CD4-positive, alpha-beta T cell treated with Interferon gamma for 1 hour (primary cell): ENCODE measurements around the gene FRAT2.
A peak's percentile ranks its signal among the peaks of the same experiment; 100 is the strongest.
"Not testable (repeated sequence)": the region's sequence is repeated elsewhere in the genome, so short reads cannot be mapped to it uniquely, and the experiment has no call there.

ENCODE experiments used
- DNase-seq: peaks from one replicate; pipeline ENCODE4 v3.0.0-alpha.2; 2020

Gene FRAT2

DNA sequence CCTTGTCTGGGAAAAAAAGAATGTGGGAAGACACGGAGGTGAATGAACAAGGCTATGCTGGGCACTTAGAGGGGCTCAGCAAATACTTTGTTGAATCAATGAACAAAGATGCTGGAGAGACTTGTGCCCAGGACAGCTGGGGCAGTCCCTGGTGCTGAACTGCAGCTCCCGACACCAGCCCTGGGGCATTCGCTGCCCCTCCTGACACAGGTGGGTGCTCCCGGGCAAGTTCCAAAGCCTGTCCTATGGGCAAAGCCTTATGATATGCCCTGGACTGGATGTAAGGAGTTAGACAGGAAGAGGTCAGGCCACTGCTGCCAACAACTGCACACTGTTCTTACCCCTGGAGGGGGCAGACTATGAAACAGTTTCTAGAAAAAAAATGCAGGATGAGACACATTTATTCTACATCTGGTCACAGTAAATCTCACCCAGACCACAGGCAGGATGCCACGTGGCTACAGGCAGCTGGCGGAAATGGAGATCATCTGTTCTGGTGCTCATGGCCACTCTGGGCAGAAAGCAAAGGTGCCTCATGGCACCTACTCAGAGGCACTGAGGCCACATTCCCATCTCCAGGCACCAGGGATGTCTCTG lies 21.9 kb upstream of the FRAT2 start:
- DNase-seq, result no peak

DNA sequence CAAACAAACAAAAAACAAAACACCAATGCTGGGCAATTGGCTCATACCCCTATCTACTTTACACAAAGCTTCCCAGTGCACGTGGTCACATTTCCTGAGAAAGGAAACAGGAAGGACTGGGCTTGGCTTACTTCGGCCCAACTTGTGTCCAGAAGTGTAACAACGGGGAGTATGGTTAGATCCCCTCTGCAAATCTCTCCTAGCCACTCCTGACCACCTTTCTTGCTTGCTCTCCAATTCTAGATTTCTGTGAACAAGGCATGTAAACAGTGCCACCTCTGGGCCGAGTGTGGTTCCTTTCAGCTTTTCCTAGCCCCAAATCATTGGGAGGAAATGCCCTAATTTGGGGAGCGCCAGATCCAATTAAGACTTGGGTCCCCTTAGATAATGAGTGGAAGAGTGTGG lies 21.0 kb upstream of the FRAT2 start:
- no peak for DNase-seq

GRCh38 chr10:97353945-97354344 lies 19.4 kb upstream of the FRAT2 start:
- DNase-seq, result peak; percentile 70

DNA sequence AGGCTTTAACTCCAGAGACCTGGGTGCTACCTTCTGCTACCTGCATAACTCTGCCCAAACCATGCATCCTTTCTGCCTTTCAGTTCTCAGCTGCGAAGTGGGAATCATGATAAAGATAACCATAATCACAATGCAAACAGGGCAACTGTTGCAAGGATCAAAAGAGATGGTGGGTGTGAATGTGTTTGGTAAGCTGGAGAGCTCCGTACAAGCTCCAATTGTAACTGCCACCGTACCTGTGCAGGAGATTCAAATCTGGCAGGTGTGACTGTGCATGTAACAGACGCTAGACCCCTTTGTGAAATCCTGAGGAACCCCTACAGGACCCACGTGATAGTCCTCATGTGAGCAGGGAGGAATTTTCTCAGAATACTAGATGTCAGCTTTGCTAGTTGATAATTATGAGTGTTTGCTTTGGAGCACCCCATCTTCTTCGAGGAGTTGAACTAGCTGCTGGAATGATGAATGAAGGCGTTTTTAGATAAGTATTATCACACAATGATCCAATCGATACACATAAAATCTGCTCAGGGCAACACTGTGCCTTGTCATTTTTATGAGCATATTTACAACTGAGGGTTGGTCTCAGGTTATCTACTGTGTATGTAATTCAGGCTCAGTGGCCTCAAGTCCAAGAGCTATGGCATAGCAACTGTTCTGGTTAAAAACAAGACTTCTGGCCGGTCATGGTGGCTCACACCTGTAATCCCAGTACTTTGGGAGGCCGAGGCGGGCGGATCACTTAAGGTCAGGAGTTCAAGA lies 15.4 kb upstream of the FRAT2 start:
- no peak for DNase-seq

DNA sequence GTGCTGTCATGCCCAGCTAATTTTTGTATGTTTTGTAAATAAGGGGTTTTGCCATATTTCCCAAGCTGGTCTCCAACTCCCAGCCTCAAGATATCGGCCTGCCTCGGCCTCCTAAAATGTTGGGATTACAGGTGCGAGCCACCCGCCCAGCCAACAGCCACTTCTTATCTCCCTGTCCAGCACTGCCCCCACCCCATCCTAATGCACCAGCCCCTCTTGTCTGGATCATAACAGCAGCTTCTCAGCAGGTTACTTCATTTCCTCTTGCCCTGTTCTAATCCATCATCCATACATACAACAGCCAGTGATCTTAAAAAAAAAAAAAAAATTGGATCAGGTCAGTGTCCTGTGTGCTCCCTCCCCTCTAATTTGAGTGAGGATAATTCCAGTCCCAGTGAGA lies 12.8 kb upstream of the FRAT2 start:
- no peak for DNase-seq

GRCh38 chr10:97343664-97344063 lies 9.1 kb upstream of the FRAT2 start:
- DNase-seq, result not testable (repeated sequence)

DNA sequence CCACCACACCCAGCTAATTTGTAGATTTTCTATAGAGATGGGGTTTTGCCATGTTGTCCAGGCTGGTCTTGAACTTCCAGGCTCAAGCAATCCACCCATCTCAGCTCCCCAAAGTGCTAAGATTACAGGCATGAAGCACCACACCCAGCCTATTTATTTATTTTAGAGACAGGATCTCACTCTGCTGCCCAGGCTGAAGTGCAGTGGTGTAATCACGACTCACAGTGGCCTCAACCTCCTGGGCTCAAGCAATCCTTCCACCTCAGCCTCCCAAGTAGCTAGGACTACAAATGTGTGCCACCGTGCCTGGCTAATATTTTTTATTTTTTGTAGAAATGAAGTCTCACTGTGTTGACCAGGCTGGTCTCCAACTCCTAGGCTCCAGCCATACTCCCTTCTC lies 6.9 kb upstream of the FRAT2 start:
- DNase-seq, result no peak

- no peak for DNase-seq
Measured at GRCh38 chr10:97338041-97338440, 3.5 kb upstream of the FRAT2 start.

GRCh38 chr10:97336942-97337831 lies 2.7 kb upstream of the FRAT2 start:
- DNase-seq, result no peak

DNA sequence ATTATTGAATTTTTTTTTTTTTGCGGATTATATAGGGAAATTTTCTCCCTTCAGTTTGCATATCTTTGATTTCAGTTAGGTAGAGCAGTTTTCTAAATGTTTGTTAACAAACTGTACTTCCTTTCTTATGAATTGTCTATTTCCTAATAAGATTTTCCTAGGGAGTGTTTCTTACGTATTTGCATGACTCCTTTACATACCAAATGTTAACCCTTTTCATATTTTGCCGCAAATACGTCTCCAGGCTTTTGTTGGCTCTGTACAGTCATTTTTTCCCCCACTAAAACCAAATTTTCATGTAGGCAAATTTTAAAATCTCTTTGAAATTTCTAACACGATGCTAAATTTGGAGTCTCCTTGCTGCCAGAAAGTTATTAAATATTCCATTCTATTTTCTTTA lies 1.9 kb upstream of the FRAT2 start:
- DNase-seq, result no peak

DNA sequence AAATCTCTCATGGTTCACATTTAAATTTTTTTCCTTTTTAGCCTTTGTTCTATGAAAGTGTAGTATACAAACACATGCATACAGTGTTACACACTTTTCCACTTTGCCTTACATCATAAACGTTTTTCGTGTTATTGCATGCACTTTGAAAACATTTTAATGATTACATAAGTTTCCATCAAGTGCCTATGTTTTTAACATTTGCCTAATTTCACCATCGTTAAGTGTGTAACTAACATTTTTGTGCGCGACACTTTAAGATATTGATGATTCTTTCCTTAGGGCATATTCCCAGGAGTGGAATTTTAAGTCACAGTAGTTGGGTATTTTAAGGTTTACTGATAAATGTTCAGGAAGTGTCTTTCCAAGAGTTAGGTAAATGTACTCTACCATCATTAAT lies 1.5 kb upstream of the FRAT2 start:
- no peak for DNase-seq

- no peak for DNase-seq
Measured at GRCh38 chr10:97335188-97335619, 675 bp upstream of the FRAT2 start.

DNA sequence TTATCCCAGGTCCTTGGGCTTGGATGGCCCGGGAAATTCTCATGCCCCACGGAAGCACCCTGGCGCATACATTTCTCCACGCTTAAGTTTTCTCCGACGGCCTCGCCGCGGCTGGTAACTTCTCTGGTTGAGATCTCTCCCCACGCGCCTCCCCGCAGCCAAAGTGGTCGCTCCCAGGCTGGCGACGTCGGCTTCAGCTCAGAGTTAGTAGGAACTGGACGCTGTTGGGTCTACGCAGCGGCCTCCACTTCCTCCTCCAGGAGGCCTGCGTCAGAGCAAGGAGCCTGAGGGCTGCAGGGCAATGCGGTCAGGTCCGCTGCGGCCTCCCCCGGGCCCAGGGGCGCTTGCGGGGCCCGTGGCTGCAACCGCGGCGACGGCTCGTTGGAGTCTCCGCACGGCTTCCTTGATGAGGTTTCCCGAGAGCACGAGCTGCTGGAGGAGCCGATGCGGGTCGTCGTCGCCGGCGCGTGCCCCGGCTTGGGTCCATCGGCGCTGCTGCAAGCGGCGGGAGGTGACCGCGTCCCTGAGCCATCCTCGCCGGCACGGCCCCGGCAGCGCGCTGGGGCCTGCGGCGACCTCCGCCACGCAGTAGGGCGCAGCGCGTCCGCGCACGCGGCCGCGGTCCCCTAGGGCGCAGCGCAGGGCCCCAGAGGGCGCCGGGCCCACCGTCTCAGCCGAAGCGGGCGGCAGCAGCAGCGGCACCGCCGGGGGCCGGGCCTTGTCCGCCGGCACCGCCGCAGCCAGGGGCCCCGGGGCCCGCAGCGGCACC lies 744 bp downstream of the FRAT2 start:
- peak; percentile 43 for DNase-seq

DNA sequence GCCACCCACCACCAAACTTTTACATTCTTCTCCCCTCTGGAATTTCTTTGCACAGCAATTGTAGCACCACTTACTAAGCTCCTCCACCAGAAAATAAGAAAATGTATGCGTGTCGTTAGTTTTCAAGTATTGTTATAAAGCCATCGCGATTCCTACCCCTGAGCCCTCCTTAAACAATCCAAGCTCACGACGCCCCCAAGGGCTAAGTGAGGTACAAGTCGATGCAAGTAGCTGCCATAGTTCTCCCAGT lies 1.3 kb downstream of the FRAT2 start:
- no peak for DNase-seq

DNA sequence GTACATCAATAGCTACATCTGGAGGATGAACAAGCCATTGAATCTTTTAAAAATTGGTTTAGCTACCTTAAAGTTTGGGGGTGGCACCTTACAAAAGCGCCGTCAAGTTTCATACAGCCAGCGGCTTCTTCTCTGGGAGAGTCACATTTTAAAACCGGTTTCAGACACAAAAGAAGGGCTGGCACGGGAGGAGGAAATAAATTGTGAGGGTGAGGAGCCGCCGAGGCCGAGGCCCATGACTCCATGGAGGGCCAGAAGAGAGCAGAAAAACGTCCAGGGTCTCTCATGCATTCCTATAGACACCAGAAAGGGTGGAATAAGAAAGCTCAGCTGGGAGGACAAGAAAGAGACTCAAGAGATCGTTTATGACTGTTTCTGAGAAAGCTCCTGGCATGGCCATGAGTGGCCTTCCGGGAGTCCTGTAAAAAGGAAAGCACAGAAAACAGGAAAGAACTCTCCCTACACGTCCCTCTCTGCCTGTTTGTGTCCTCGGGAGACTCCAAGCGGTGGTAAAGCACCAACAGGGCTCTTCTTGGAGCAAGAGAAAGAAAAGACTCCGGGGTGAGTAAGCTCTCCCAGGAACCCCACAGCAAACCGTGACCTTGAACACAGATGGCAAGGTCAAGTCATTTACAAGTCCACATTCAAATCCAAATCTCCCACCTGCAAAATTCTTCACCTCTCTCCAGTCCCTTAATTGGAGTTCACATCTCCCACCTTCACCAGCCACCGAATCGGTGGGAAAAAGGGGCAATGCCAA lies 1.8 kb downstream of the FRAT2 start:
- DNase-seq, result no peak

DNA sequence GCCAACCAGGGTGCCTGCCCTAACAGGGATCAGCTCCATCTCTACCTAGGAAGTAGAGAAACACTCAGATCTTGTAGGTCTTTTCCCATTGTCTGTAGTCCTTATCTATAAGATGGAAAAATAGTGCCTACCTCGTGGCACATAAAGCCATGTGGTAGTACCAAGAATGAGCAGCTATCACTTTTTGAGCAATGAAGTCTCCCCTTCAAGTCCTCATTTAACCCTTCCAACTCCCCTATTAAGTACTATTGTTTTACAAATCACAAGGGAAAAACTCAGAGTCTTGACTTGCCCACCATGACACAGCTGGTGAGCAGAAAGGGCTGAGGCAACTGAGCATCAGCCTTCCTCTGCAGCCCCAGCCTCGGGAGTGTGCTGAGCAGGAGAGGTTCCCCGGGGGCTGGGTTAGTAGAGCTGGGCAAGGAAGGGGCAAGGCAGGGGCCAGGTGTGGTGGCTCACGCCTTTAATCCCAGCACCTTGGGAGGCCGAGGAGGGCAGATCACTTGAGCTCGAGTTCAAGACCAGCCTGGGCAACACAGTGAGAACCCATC lies 3.3 kb downstream of the FRAT2 start:
- no peak for DNase-seq

- DNase-seq, result no peak
Measured at GRCh38 chr10:97329766-97330165, 4.8 kb downstream of the FRAT2 start.

- no peak for DNase-seq
Measured at GRCh38 chr10:97328646-97329453, 5.7 kb downstream of the FRAT2 start.

GRCh38 chr10:97327348-97328294 lies 6.9 kb downstream of the FRAT2 start:
- no peak for DNase-seq

- no peak for DNase-seq
Measured at GRCh38 chr10:97325754-97326153, 8.8 kb downstream of the FRAT2 start.
